GM23338 (cell line): Measurements from ENCODE around the gene NPTXR. TPM values are rescaled to one million over a fixed set of nuclear protein-coding genes. Genes with fewer than 3 reads are reported as not detected.
A peak's percentile ranks its signal among the peaks of the same experiment; 100 is the strongest.

ENCODE experiments used
- ATAC-seq: fragments of 200-7000 bp; cut with Tn5 transposase; 3 replicates; pipeline ENCODE4 v1.9.1; 2020
- DNase-seq: peaks from one replicate; pipeline ENCODE4 v3.0.0-alpha.2; 2015; ENCODE audit warnings: low spot score
- H2AFZ ChIP-seq: fragments of 200-600 bp; sonication (generic); 2 replicates; pipeline ENCODE4 v1.8.0; 2016; ENCODE audit warnings: antibody characterized with exemption, mild to moderate bottlenecking, moderate library complexity
- H3F3A ChIP-seq: fragments of 200-600 bp; sonication (generic); replicated peaks from 2 replicates; pipeline ENCODE4 v1.8.0; 2017; ENCODE audit warnings: antibody characterized with exemption, mixed run types, low read depth
- H3K27ac ChIP-seq: fragments of 200-600 bp; sonication (generic); 2 replicates; pipeline ENCODE4 v1.6.1; 2016; ENCODE audit warnings: low read depth
- H3K27me3 ChIP-seq: fragments of 200-600 bp; sonication (generic); 2 replicates; pipeline ENCODE4 v1.8.0; 2016; ENCODE audit warnings: mild to moderate bottlenecking, mixed run types, moderate library complexity; ENCODE audit not compliant: insufficient read depth
- H3K36me3 ChIP-seq: fragments of 200-600 bp; sonication (generic); 2 replicates; pipeline ENCODE4 v1.8.0; 2016; ENCODE audit warnings: mild to moderate bottlenecking; ENCODE audit not compliant: insufficient read depth
- H3K4me1 ChIP-seq: fragments of 200-600 bp; sonication (generic); 2 replicates; pipeline ENCODE4 v1.8.0; 2016; ENCODE audit warnings: mild to moderate bottlenecking, moderate library complexity; ENCODE audit not compliant: insufficient read depth
- H3K4me2 ChIP-seq: fragments of 200-600 bp; sonication (generic); 2 replicates; pipeline ENCODE4 v1.7.1; 2017; ENCODE audit warnings: mixed run types
- H3K4me3 ChIP-seq: fragments of 200-600 bp; sonication (generic); 2 replicates; pipeline ENCODE4 v1.6.1; 2016; ENCODE audit warnings: mixed run types
- H3K79me2 ChIP-seq: fragments of 200-600 bp; sonication (generic); replicated peaks from 2 replicates; pipeline ENCODE4 v1.8.0; 2017; ENCODE audit warnings: mild to moderate bottlenecking; ENCODE audit not compliant: insufficient read depth
- H3K9me2 ChIP-seq: fragments of 200-600 bp; sonication (generic); 2 replicates; pipeline ENCODE4 v1.8.0; 2017; ENCODE audit not compliant: insufficient read depth
- H4K20me1 ChIP-seq: fragments of 200-600 bp; sonication (generic); replicated peaks from 2 replicates; pipeline ENCODE4 v1.8.0; 2017; ENCODE audit warnings: mild to moderate bottlenecking; ENCODE audit not compliant: insufficient read depth
- H3K27ac Mint-ChIP-seq: 2 replicates; pipeline ENCODE4 v1.8.0; 2020; ENCODE audit warnings: inconsistent platforms, mild to moderate bottlenecking, moderate library complexity, mixed read lengths
- H3K27me3 Mint-ChIP-seq: 3 replicates; pipeline ENCODE4 v1.8.0; 2022; ENCODE audit warnings: low read depth, mild to moderate bottlenecking, moderate library complexity, mixed read lengths, inconsistent platforms; ENCODE audit not compliant: insufficient read depth, poor library complexity
- H3K36me3 Mint-ChIP-seq: 3 replicates; pipeline ENCODE4 v1.8.0; 2021; ENCODE audit warnings: low read depth, mild to moderate bottlenecking, inconsistent platforms, moderate library complexity, mixed read lengths
- H3K4me1 Mint-ChIP-seq: 3 replicates; pipeline ENCODE4 v1.8.0; 2020; ENCODE audit warnings: mild to moderate bottlenecking, inconsistent platforms, mixed read lengths
- H3K4me3 Mint-ChIP-seq: 3 replicates; pipeline ENCODE4 v1.8.0; 2021; ENCODE audit warnings: moderate library complexity, mild to moderate bottlenecking, inconsistent platforms, mixed read lengths
- H3K9me3 Mint-ChIP-seq: 3 replicates; pipeline ENCODE4 v1.8.0; 2020; ENCODE audit warnings: moderate library complexity, mild to moderate bottlenecking, inconsistent platforms, mixed read lengths
- CTCF ChIP-seq, 2 experiments: fragments of 200-600 bp in 1 of 2; sonication (generic) in 1 of 2; conservative IDR thresholded peaks; 2 replicates each; pipeline versions ENCODE4 v1.5.1 to v1.6.1; 2016 to 2017; ENCODE audit warnings: antibody characterized with exemption in 2 of 2, low read depth in 2 of 2, mild to moderate bottlenecking in 2 of 2, moderate library complexity in 1 of 2
- ETS1 ChIP-seq: IDR thresholded peaks from 2 replicates; pipeline ENCODE4 v1.6.1; 2016; ENCODE audit warnings: antibody characterized with exemption
- EZH2 ChIP-seq: fragments of 200-600 bp; sonication (generic); IDR thresholded peaks from one replicate; pipeline ENCODE4 v1.8.0; 2017; ENCODE audit warnings: antibody characterized with exemption, mild to moderate bottlenecking, low read depth; ENCODE audit not compliant: unreplicated experiment
- NANOG ChIP-seq: IDR thresholded peaks from 2 replicates; pipeline ENCODE4 v1.6.1; 2016; ENCODE audit warnings: antibody characterized with exemption, borderline replicate concordance
- REST ChIP-seq: IDR thresholded peaks from one replicate; pipeline ENCODE4 v1.6.1; 2018; ENCODE audit warnings: antibody characterized with exemption; ENCODE audit not compliant: unreplicated experiment
- STAT1 ChIP-seq: IDR thresholded peaks from one replicate; pipeline ENCODE4 v1.6.1; 2016; ENCODE audit warnings: antibody characterized with exemption; ENCODE audit not compliant: unreplicated experiment
- ZNF462 ChIP-seq: fragments of 250-450 bp; sonication (Bioruptor Pico); IDR thresholded peaks from 2 replicates; pipeline ENCODE4 v1.5.0; 2020; ENCODE audit warnings: mild to moderate bottlenecking, moderate library complexity
- polyA plus RNA-seq: library from polyadenylated mRNA; unstranded; fragments of >200 nt; fragmentation: Nextera tagmentation; extraction: Ambion mirVana; gene quantifications from 2 replicates; pipeline ENCODE4 v1.2.1, GENCODE V29; 2016
- total RNA-seq: library from RNA; depleted of rRNA; stranded (reverse); fragments of >200 nt; shearing (Covaris generic); gene quantifications from 2 replicates; pipeline ENCODE4 v1.2.3, GENCODE V29; 2014

The NPTXR gene
- total and polyA plus RNA-seq, 2 experiments from 2014 or later, result 0.89 to 13.4 TPM

GRCh38 chr22:38796262-38796957 lies 47.4 kb downstream of the NPTXR start (continued):
- TF ChIP-seq REST, result no peak
- no peak for TF ChIP-seq CTCF (conservative IDR thresholded peaks at IDR 0.05; ENCODE audit: low read depth in 2 of 2)
- no peak for TF ChIP-seq EZH2
- no peak for TF ChIP-seq NANOG
- TF ChIP-seq ETS1, result no peak
- no peak for TF ChIP-seq STAT1

GRCh38 chr22:38795569-38795968 lies 48.3 kb downstream of the NPTXR start:
- Histone ChIP-seq H3F3A (no peaks in the 10 kb centered on the region), H3K9me2 (peaks cover 4% of the 10 kb centered on the region), H3K4me1 (peaks cover 10% of the 10 kb centered on the region; the same call in 1 of the 2 replicates), H4K20me1 (no peaks in the 10 kb centered on the region), H2AFZ (peak overlapping the region; percentile 19; the same call in 1 of the 2 replicates), H3K27ac (no peak overlapping the region), H3K4me2 (no peak overlapping the region), H3K4me3 (no peak overlapping the region), H3K36me3 (no peaks in the 10 kb centered on the region), H3K27me3 (no peaks in the 10 kb centered on the region), H3K79me2 (no peaks in the 10 kb centered on the region)
- Mint-ChIP-seq H3K4me1 (peaks cover 6% of the 10 kb centered on the region; the same call in 2 of the 3 replicates), H3K4me3 (no peak overlapping the region), H3K9me3 (no peaks in the 10 kb centered on the region), H3K27me3 (peaks cover 8% of the 10 kb centered on the region), H3K27ac (no peak overlapping the region), H3K36me3 (peaks cover 3% of the 10 kb centered on the region; the same call in 1 of the 3 replicates)
- ATAC-seq, result no peak
- no peak for DNase-seq
- TF ChIP-seq ETS1, result no peak
- no peak for TF ChIP-seq STAT1
- TF ChIP-seq ZNF462 (CRISPR knock-in tag), result no peak
